Measurements from ENCODE around the gene RPS6KB1.
A peak's percentile ranks its signal among the peaks of the same experiment; 100 is the strongest.
"Not testable (repeated sequence)": the region's sequence is repeated elsewhere in the genome, so short reads cannot be mapped to it uniquely, and the experiment has no call there.

Gene RPS6KB1

GRCh38 chr17:59946433-59946832, 53.5 kb downstream of the RPS6KB1 start:
- not testable (repeated sequence) for DNase-seq

- DNase-seq, result not testable (repeated sequence)
These were observed 54.4 kb downstream of the RPS6KB1 start for GRCh38 chr17:59947310-59947709.

GRCh38 chr17:59950049-59950448, 57.1 kb downstream of the RPS6KB1 start:
- DNase-seq, result no peak

GRCh38 chr17:59954856-59955255, 61.9 kb downstream of the RPS6KB1 start:
- DNase-seq, result no peak

- not testable (repeated sequence) for DNase-seq
These were observed 66.7 kb downstream of the RPS6KB1 start for GRCh38 chr17:59959574-59959973.

GRCh38 chr17:59962739-59963318, 69.9 kb downstream of the RPS6KB1 start:
- DNase-seq, result no peak

GRCh38 chr17:59963738-59964481, 71.0 kb downstream of the RPS6KB1 start:
- DNase-seq, result peak; percentile 55

GRCh38 chr17:59964482-59965328, 71.8 kb downstream of the RPS6KB1 start, which contains the start of gene RNFT1:
Gene RNFT1, minus strand, starts transcription at chr17:59964740. Its CDS starts 77 bp downstream, at chr17:59964663.
- DNase-seq, result peak; percentile 90

- not testable (repeated sequence) for DNase-seq
These were observed 78.8 kb downstream of the RPS6KB1 start for GRCh38 chr17:59971771-59972170.

GRCh38 chr17:59972778-59973177, 79.9 kb downstream of the RPS6KB1 start:
- DNase-seq, result no peak

- not testable (repeated sequence) for DNase-seq
These were observed 80.6 kb downstream of the RPS6KB1 start for GRCh38 chr17:59973483-59973882.

- not testable (repeated sequence) for DNase-seq
These were observed 82.2 kb downstream of the RPS6KB1 start for GRCh38 chr17:59975166-59975565.

- not testable (repeated sequence) for DNase-seq
These were observed 103.7 kb downstream of the RPS6KB1 start for GRCh38 chr17:59996608-59997007.

Measured in kidney glomerular epithelial cell (primary cell).